H1 (cell line): Measurements from ENCODE around the gene TTI1. TPM values are rescaled to one million over a fixed set of nuclear protein-coding genes. Genes with fewer than 3 reads are reported as not detected.

Experiments
- ASH2L ChIP-seq: fragments of 200-600, 300-600 bp; sonication (generic); IDR thresholded peaks from one replicate; pipeline ENCODE4 v1.7.1; 2017; ENCODE audit warnings: low read length
- CBX8 ChIP-seq: fragments of 300-800, 300-1000 bp; sonication (generic); IDR thresholded peaks from 2 replicates; pipeline ENCODE4 v1.7.1; 2016; ENCODE audit warnings: low read depth, low read length, borderline replicate concordance
- GABPA ChIP-seq: IDR thresholded peaks from 2 replicates; pipeline ENCODE4 v1.6.1; 2011; ENCODE audit warnings: mild to moderate bottlenecking, low read length, moderate library complexity, borderline replicate concordance; ENCODE audit not compliant: insufficient read depth
- NANOG ChIP-seq: IDR thresholded peaks from 2 replicates; pipeline ENCODE4 v1.6.1; 2011; ENCODE audit warnings: low read length, low read depth, mild to moderate bottlenecking, inconsistent platforms; ENCODE audit not compliant: insufficient read depth, poor library complexity, severe bottlenecking
- NRF1 ChIP-seq: IDR thresholded peaks from 2 replicates; pipeline ENCODE4 v1.6.1; 2011; ENCODE audit warnings: mild to moderate bottlenecking, low read depth, low read length, improper control_type of control experiment
- SAP30 ChIP-seq: fragments of 300-600 bp; sonication (generic); IDR thresholded peaks from 2 replicates; pipeline ENCODE4 v1.7.1; 2012; ENCODE audit warnings: low read length, moderate library complexity, mild to moderate bottlenecking, inconsistent platforms; ENCODE audit not compliant: insufficient read depth, insufficient replicate concordance
- SRF ChIP-seq: IDR thresholded peaks from 2 replicates; pipeline ENCODE4 v1.6.1; 2011; ENCODE audit warnings: mild to moderate bottlenecking, low read depth, low read length, moderate library complexity
- TCF12 ChIP-seq: IDR thresholded peaks from 2 replicates; pipeline ENCODE4 v1.6.1; 2011; ENCODE audit warnings: low read depth, mild to moderate bottlenecking, low read length
- polyA plus RNA-seq, 7 experiments: library from polyadenylated mRNA; depleted of rRNA in 3 of 7; stranded (reverse) in 5 of 7; unstranded in 2 of 7; fragments of >200 nt in 5 of 7; fragments of 200-250 nt in 2 of 7; gene quantifications; 1 replicate in 5 of 7; 2 replicates in 1 of 7; 4 replicates in 1 of 7; pipeline versions ENCODE4 v1.2.1 to v1.2.3, GENCODE V29; 2011 to 2013; ENCODE audit warnings: missing spikeins in 2 of 7, mixed read lengths in 2 of 7
- total RNA-seq: library from RNA; stranded (reverse); fragmentation: NEBNext Ultra II Directional; extraction: Animal tissue kit (Norgen Biotek cat#: 25700); gene quantifications from 2 replicates; pipeline ENCODE4 v1.2.1, GENCODE V29; 2021
- TF ChIP-seq, protein P1 (sequence below): fragments of 300-600 bp; sonication (generic); IDR thresholded peaks from 2 replicates; pipeline ENCODE4 v1.7.1; 2012; ENCODE audit warnings: low read length, moderate library complexity, mild to moderate bottlenecking, inconsistent platforms; ENCODE audit not compliant: insufficient replicate concordance
- TF ChIP-seq, protein P2 (sequence below): IDR thresholded peaks from 2 replicates; pipeline ENCODE4 v1.6.1; 2011; ENCODE audit warnings: low read depth, mild to moderate bottlenecking, low read length; ENCODE audit not compliant: insufficient read depth

Gene TTI1
- total and polyA plus RNA-seq, 2 of the 8 experiments (the other 6 are each of a cell fraction or from before 2014, with no cell fraction given): 34.1 to 47.0 TPM

DNA sequence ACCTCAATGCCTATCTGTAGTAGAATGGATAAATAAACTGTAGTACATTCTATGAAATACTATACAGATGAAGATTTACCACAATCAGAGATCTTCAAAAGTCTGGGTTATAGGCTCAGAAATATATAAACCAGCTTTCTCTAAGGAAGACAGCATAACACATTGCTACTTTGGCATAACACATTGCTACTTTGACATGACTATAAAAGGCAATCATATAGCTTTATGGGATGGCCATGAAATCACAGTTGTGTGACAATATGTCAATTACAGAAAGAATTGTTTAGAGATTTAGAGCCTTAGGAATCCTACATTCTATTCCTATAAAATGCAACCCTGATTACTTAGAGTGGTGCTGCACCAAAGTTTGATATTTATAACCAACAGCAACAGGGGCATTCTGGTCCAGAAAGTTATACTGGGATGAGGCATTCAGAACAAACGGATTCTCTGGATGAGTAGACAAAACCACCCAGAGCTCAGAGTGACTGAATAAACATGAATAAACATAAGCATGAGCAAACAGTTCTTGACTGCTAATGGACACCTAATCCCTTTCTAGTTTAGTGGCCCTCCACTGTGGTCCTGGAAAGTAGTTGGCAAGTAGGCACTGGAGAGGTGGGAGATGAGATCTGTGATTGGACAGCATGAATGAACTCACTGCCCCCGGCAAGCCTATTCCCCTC, 12.0 kb downstream of the TTI1 start (continued):
- TF ChIP-seq, protein P1, sequence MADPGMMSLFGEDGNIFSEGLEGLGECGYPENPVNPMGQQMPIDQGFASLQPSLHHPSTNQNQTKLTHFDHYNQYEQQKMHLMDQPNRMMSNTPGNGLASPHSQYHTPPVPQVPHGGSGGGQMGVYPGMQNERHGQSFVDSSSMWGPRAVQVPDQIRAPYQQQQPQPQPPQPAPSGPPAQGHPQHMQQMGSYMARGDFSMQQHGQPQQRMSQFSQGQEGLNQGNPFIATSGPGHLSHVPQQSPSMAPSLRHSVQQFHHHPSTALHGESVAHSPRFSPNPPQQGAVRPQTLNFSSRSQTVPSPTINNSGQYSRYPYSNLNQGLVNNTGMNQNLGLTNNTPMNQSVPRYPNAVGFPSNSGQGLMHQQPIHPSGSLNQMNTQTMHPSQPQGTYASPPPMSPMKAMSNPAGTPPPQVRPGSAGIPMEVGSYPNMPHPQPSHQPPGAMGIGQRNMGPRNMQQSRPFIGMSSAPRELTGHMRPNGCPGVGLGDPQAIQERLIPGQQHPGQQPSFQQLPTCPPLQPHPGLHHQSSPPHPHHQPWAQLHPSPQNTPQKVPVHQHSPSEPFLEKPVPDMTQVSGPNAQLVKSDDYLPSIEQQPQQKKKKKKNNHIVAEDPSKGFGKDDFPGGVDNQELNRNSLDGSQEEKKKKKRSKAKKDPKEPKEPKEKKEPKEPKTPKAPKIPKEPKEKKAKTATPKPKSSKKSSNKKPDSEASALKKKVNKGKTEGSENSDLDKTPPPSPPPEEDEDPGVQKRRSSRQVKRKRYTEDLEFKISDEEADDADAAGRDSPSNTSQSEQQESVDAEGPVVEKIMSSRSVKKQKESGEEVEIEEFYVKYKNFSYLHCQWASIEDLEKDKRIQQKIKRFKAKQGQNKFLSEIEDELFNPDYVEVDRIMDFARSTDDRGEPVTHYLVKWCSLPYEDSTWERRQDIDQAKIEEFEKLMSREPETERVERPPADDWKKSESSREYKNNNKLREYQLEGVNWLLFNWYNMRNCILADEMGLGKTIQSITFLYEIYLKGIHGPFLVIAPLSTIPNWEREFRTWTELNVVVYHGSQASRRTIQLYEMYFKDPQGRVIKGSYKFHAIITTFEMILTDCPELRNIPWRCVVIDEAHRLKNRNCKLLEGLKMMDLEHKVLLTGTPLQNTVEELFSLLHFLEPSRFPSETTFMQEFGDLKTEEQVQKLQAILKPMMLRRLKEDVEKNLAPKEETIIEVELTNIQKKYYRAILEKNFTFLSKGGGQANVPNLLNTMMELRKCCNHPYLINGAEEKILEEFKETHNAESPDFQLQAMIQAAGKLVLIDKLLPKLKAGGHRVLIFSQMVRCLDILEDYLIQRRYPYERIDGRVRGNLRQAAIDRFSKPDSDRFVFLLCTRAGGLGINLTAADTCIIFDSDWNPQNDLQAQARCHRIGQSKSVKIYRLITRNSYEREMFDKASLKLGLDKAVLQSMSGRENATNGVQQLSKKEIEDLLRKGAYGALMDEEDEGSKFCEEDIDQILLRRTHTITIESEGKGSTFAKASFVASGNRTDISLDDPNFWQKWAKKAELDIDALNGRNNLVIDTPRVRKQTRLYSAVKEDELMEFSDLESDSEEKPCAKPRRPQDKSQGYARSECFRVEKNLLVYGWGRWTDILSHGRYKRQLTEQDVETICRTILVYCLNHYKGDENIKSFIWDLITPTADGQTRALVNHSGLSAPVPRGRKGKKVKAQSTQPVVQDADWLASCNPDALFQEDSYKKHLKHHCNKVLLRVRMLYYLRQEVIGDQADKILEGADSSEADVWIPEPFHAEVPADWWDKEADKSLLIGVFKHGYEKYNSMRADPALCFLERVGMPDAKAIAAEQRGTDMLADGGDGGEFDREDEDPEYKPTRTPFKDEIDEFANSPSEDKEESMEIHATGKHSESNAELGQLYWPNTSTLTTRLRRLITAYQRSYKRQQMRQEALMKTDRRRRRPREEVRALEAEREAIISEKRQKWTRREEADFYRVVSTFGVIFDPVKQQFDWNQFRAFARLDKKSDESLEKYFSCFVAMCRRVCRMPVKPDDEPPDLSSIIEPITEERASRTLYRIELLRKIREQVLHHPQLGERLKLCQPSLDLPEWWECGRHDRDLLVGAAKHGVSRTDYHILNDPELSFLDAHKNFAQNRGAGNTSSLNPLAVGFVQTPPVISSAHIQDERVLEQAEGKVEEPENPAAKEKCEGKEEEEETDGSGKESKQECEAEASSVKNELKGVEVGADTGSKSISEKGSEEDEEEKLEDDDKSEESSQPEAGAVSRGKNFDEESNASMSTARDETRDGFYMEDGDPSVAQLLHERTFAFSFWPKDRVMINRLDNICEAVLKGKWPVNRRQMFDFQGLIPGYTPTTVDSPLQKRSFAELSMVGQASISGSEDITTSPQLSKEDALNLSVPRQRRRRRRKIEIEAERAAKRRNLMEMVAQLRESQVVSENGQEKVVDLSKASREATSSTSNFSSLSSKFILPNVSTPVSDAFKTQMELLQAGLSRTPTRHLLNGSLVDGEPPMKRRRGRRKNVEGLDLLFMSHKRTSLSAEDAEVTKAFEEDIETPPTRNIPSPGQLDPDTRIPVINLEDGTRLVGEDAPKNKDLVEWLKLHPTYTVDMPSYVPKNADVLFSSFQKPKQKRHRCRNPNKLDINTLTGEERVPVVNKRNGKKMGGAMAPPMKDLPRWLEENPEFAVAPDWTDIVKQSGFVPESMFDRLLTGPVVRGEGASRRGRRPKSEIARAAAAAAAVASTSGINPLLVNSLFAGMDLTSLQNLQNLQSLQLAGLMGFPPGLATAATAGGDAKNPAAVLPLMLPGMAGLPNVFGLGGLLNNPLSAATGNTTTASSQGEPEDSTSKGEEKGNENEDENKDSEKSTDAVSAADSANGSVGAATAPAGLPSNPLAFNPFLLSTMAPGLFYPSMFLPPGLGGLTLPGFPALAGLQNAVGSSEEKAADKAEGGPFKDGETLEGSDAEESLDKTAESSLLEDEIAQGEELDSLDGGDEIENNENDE: no peak
- TF ChIP-seq GABPA: no peak
- TF ChIP-seq NRF1: no peak
- no peak for TF ChIP-seq SRF
- no peak for TF ChIP-seq CBX8
- TF ChIP-seq, protein P2, sequence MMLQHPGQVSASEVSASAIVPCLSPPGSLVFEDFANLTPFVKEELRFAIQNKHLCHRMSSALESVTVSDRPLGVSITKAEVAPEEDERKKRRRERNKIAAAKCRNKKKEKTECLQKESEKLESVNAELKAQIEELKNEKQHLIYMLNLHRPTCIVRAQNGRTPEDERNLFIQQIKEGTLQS: no peak
- no peak for TF ChIP-seq SAP30
- TF ChIP-seq ASH2L: no peak
- TF ChIP-seq TCF12: no peak
- TF ChIP-seq NANOG: no peak
